Psoas muscle (tissue), 8 donors: ENCODE measurements around the gene FGD1. TPM values are rescaled to one million over a fixed set of nuclear protein-coding genes. Genes with fewer than 3 reads are reported as not detected.

Experiments
- ATAC-seq, 4 donors: fragments of 200-7000 bp; cut with Tn5 transposase; one replicate each; pipeline ENCODE4 v1.9.1; 2020; ENCODE audit warnings: moderate library complexity in 3 of 4, mild to moderate bottlenecking in 2 of 4
- DNase-seq, 2 donors: peaks; one replicate each; pipeline ENCODE4 v3.0.0-alpha.2; 2020
- H3K27ac ChIP-seq: fragments of 200-600 bp; one replicate; pipeline ENCODE4 v1.8.0; 2022
- H3K27me3 ChIP-seq, 3 donors: fragments of 200-600 bp in 1 of 3; one replicate each; pipeline versions ENCODE4 v1.6.1 to v1.8.0; 2013 to 2022; ENCODE audit warnings: low read length in 2 of 3, mild to moderate bottlenecking in 2 of 3, moderate library complexity in 1 of 3; ENCODE audit not compliant: insufficient read depth in 3 of 3
- H3K36me3 ChIP-seq, 2 donors: fragments of 200-600 bp in 1 of 2; one replicate each; pipeline versions ENCODE4 v1.6.1 to v1.8.0; 2013 to 2022; ENCODE audit warnings: low read depth in 1 of 2, mild to moderate bottlenecking in 1 of 2, moderate library complexity in 1 of 2; ENCODE audit not compliant: insufficient read depth in 1 of 2
- H3K4me1 ChIP-seq: fragments of 200-600 bp; one replicate; pipeline ENCODE4 v1.8.0; 2022
- H3K4me3 ChIP-seq: fragments of 200-600 bp; one replicate; pipeline ENCODE4 v1.8.0; 2022; ENCODE audit warnings: mild to moderate bottlenecking
- H3K9me3 ChIP-seq: fragments of 200-600 bp; one replicate; pipeline ENCODE4 v1.8.0; 2022
- CTCF ChIP-seq: fragments of 200-600 bp; IDR thresholded peaks from one replicate; pipeline ENCODE4 v1.8.0; 2022; ENCODE audit warnings: antibody characterized with exemption
- WGBS, 3 donors: extraction: QIAGEN DNeasy Blood & Tissue Kit; methylation state at CpG; one replicate each; pipeline versions ENCODE4 v1.1.6 to v1.1.7; 2013; 5-methylcytosine and 5-hydroxymethylcytosine counted together
- intact Hi-C, 2 donors: fragments of 100-400 bp; cut with DNase I; formaldehyde crosslinking; loops; one replicate each; pipeline versions ENCODE4 v1.11.0 to v1.14.2; 2022
- polyA plus RNA-seq, 3 donors: library from polyadenylated mRNA; stranded (reverse); fragments of 200-250 nt; gene quantifications; one replicate each; pipeline ENCODE4 v1.2.3, GENCODE V29; 2013
- total RNA-seq, 4 donors: library from RNA; stranded (reverse); fragmentation: NEBNext Ultra II Directional in 2 of 4; extraction: Animal tissue kit (Norgen Biotek cat#: 25700) in 2 of 4; gene quantifications; one replicate each; pipeline versions ENCODE4 v1.2.1 to v1.2.4, GENCODE V29; 2021 to 2023
- donor health status: healthy with polysubstance abuse.
- donor health status: DM: no; HTN: no; CAD: no; lungs with moderate emphysema.
- donor health status: Bipolar disorder and iron deficiency.
- donor health status: healthy.
- donor health status: DM: yes; HTN: yes; CAD: no.
- donor health status: DM: no; HTN: no; CAD: no.
- donor health status: DM: no; HTN: no; CAD: no.
- donor health status: DM: yes; HTN: yes; CAD: no.

FGD1 gene
- total and polyA plus RNA-seq, 7 donors = 0.38 to 2.1 (median 0.84) TPM

GRCh38 chrX:54415534-54416350 lies 80.3 kb downstream of the FGD1 start:
- H3K4me1 ChIP-seq = no peaks in the 10 kb centered on the region
- TF ChIP-seq CTCF = no peak
- H3K4me3 ChIP-seq = no peak overlapping the region
- intact Hi-C loops = no loop called here
- ATAC-seq = no peak
- 23 to 49% (median 27%) methylated on average over 13 of the region's 13 CpGs for WGBS, 3 donors
- no peaks in the 10 kb centered on the region for H3K9me3 ChIP-seq
- no peak for DNase-seq
- peaks cover 0 to 1% (median 0%) of the 10 kb centered on the region in 3 donors for H3K27me3 ChIP-seq
- no peaks in the 10 kb centered on the region for H3K36me3 ChIP-seq
- H3K27ac ChIP-seq = no peak overlapping the region

GRCh38 chrX:54413753-54414152 lies 82.3 kb downstream of the FGD1 start:
- Histone ChIP-seq H3K9me3 (no peaks in the 10 kb centered on the region), H3K27me3 (no peaks in the 10 kb centered on the region), H3K4me1 (no peaks in the 10 kb centered on the region), H3K36me3 (no peaks in the 10 kb centered on the region), H3K27ac (no peak overlapping the region), H3K4me3 (no peak overlapping the region)
- WGBS, 3 donors = 43 to 79% (median 52%) methylated on average over 2 to 3 of the region's 3 CpGs
- DNase-seq = no peak
- intact Hi-C loops = no loop called here
- no peak for TF ChIP-seq CTCF
- ATAC-seq = no peak

- DNase-seq (no peak), ATAC-seq (no peak)
- Histone ChIP-seq H3K27me3 (no peaks in the 10 kb centered on the region), H3K36me3 (no peaks in the 10 kb centered on the region), H3K4me3 (no peak overlapping the region), H3K4me1 (no peaks in the 10 kb centered on the region), H3K9me3 (no peaks in the 10 kb centered on the region), H3K27ac (no peak overlapping the region)
- intact Hi-C loops = no loop called here
- TF ChIP-seq CTCF = no peak
- 21 to 33% (median 25%) methylated on average over 1 of the region's 1 CpG for WGBS, 3 donors
Measured at GRCh38 chrX:54411732-54412131, 84.3 kb downstream of the FGD1 start.

- WGBS, 3 donors = 30 to 38% (median 30%) methylated on average over 2 of the region's 2 CpGs
- no peaks in the 10 kb centered on the region for H3K4me1 ChIP-seq
- TF ChIP-seq CTCF = no peak
Measured at GRCh38 chrX:54407266-54407665, 88.8 kb downstream of the FGD1 start.

More at GRCh38 chrX:54407266-54407665, 88.8 kb downstream of the FGD1 start:
- no peaks in the 10 kb centered on the region for H3K9me3 ChIP-seq
- intact Hi-C loops = no loop called here
- peaks cover 0 to 12% (median 0%) of the 10 kb centered on the region in 3 donors for H3K27me3 ChIP-seq
- H3K4me3 ChIP-seq = no peak overlapping the region
- no peak overlapping the region for H3K27ac ChIP-seq
- no peaks in the 10 kb centered on the region for H3K36me3 ChIP-seq
- ATAC-seq = no peak
- DNase-seq = no peak
